Stimulated activated CD4-positive, alpha-beta T cell treated with anti-CD3 and anti-CD28 coated beads, Interleukin-2, amount 100 ng/mL, for 48 hours (primary cell): ENCODE data around the gene ATP9B.

Experiments
- DNase-seq, 2 donors: peaks; one replicate each; pipeline ENCODE4 v3.0.0-alpha.2; 2020

Gene ATP9B

GRCh38 chr18:79385326-79385707, 316.1 kb downstream of the ATP9B start:
- DNase-seq = no peak

DNA sequence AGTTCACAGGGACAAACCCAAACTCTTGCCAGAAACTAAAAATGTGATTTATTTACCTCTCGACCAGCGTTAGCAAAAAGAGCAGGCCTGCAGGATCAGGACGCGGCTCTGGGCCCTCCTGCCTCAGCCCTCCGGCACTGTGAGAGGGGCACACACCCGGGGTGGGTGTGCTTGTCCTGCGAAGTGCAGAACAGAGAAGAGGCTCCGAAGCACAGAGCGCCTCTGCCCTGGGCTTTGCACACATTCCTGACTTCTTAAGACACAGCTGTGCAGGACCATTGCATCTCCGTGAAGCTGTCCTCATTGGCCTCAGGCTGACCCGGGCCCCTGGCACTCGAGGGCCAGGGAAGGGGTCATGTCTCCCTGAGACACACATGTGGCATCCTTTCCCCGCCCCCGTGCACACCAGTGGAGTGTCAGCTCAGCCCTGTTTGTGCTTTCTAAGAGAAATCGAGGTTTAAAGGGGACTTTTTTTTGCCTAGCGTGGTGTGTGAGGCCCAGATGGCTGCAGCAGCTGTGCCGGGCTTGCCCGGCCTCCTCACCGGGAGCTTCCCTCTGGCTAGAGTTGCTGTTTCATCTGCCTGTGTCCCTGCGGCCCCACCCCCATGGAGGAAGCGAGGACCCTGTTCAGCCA, 316.6 kb downstream of the ATP9B start:
- DNase-seq = no peak

GRCh38 chr18:79386547-79386946, 317.4 kb downstream of the ATP9B start:
- no peak for DNase-seq

GRCh38 chr18:79387214-79387613, 318.0 kb downstream of the ATP9B start:
- no peak for DNase-seq

DNA sequence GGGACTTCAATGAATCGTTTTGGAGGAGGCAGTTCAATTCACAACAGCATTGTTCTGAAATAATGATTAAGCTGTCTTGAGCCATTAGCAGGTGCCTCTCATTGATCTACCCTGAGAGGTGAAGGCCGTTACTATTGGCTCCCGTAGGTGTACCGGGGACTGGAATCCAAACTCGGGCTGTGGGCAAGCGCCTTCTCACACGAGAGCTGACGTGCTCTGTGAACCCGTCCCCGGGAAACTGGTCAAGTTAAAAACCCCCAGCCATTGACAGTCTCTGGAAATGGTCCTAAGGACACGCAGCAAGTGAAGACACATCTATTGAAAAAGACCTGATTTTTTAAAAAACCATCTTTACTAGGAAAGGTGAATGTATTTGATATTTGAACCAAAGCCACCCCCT, 318.4 kb downstream of the ATP9B start:
- no peak for DNase-seq

DNA sequence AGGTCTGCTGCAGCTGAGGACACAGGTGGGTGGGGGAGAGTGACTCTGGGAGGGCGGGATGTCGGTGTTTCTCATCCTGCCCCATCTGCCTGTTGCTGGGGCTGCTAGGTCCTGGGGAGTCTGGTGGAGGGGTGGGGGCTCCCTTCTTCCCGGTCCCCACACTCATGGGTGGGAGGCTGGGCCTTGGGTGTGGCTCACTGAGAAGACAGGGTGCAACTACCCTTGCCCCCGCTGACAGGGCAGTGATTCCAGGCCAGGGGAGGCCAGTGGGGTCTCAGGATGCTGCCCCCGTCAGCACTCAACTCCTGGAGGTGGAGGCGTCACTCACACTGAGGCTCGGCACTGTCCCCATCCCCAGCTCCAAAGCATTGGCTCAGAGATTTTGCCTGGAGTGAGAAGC, 318.8 kb downstream of the ATP9B start:
- DNase-seq = no peak

- no peak for DNase-seq
Observed at GRCh38 chr18:79389689-79390088, 320.5 kb downstream of the ATP9B start.

- DNase-seq = no peak
Observed at GRCh38 chr18:79392226-79392625, 323.0 kb downstream of the ATP9B start.

GRCh38 chr18:79393181-79393634, 324.0 kb downstream of the ATP9B start:
- DNase-seq = no peak

DNA sequence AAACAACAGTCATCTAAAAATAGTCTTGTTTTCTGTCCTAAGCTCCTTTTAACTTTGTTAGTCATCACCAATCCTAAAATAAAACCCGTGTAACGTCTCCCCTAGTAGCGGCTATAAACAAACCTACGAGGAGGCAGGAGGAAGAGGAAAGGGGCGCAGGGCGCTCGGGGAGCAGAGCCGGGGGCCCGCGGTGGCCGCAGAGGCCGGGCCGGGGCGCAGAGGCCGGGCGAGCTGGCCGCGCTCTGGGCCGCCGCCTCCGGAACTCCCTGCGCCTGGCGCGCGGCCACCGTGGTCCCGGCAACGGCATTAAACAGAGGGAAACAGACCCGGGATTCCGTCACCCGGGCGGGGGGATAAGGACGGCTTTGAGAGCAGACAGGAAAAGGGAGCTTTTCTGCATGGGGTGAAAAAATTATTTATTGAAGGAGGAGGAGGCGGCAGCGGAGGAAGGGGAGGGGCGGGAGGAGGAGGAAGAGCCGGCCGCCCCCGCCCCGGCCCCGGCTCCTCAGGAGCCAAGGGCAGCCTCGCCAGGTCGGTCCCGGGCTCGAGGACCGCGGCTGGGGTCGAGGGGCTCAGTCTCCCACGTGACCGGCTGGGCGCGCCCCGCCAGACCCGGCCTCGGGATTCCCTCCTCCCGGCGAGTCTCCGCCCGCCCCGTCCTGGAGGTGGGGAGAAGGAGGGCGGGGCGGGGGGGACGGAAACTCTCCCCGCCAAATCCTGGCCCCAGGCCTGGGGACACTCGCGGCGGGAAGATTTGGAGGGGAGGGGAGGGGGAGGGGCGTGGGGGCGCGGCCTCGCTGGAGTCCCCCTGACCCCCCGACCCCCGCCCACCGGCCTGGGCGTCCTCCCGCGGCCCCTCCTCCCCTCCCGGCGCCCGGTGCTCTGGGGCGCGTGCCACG, 324.7 kb downstream of the ATP9B start:
- DNase-seq = no peak

DNA sequence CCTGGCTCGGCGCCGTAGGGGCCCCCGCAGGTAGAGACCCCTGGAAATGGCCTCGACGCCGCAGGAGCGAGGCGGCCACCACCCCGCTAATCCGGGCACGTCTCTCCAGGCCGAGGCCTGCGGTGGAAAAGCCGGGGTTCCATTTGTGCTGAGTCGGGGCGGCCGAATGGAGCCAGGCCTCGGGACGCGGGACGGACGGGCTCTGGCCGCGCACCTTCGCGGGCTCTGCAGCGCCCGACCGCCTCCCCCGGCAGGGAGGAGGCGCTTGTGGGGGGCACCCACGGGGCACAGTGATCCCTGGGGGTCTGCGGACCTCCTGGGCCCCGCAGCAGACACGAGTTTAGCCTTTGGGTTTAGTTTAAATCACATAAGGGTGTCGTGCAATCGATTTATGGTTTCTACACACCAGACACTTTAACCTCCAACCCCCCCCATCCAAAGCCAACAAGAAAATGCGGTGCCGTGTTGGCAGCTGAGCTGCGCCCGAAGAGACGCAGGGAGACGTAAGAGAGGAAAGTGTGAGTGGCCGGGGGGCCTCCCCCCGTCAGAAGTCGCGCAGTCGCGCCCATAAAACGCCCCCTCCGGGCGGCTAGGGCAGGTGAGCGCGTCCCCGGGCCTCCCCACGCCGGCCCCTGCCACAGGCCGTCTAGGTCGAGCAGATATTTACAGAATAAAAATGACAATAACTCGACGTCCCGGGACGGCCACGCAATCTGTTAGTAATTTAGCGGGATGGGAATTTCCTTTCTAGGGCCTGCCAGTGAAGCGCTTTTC, 325.5 kb downstream of the ATP9B start:
- DNase-seq = peak; percentile 65

DNA sequence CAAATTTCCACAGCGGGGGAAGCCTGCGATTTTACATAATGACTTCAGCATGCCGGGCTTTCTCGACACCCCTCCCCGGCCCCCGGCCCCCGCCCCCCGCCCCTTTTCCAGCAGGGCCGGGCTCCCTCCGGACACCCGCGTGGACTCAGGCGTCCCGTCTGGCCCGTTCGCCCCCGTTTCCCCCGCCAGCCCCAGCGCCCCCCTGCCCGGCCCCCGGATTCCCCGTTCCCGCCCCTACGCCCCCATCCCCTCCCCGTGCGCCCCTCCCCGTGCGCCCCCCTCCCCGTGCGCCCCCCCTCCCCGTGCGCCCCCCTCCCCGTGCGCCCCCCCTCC, 326.1 kb downstream of the ATP9B start:
- DNase-seq = no peak

- DNase-seq = peak; percentile 74 to 80
Observed at GRCh38 chr18:79395761-79396404, 326.7 kb downstream of the ATP9B start, which contains the start of gene NFATC1. Gene NFATC1 (plus strand): TSS chr18:79395930. CDS start chr18:79396225, 295 bp downstream.

DNA sequence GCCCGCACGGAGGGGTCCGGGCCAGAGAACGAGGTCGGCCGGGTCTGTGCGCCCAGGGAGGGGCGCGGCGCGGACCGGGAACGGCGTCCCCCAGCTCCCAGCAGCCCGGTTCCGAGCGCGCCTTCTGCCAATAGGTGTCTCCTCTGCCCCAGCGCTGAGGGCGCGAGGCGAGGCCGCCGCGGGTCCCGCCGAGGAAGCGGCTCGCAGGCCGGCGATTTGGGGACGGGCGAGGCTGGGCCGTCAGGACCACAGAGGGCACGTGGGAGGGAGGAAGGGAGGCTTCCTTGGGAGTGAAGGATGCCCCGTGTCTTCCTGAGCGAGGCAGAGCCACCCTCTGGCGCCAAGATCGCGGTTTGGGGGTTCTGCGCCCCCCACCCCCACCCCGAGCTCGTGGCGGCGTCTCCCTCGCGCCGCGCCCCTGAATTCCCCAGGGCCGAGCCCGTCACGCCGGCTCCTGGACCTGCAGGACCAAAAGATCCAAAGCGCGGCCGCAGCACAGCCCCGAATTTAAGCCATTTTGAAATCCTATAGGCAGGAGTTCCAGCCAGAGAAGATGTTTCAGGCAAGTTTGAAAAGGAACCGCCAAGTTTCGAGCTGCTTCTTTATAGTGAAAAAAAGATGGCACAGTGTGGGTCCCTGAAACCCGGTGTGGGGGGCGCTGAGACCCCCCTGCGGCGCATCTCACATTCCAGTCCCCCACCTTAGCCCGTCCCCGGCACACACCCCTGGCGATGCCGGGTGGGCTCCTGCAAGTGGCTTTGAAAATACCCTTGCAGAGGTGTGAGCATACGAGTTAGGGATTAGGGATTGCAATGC, 327.4 kb downstream of the ATP9B start:
- no peak for DNase-seq

GRCh38 chr18:79397247-79397829, 328.1 kb downstream of the ATP9B start:
- no peak for DNase-seq

DNA sequence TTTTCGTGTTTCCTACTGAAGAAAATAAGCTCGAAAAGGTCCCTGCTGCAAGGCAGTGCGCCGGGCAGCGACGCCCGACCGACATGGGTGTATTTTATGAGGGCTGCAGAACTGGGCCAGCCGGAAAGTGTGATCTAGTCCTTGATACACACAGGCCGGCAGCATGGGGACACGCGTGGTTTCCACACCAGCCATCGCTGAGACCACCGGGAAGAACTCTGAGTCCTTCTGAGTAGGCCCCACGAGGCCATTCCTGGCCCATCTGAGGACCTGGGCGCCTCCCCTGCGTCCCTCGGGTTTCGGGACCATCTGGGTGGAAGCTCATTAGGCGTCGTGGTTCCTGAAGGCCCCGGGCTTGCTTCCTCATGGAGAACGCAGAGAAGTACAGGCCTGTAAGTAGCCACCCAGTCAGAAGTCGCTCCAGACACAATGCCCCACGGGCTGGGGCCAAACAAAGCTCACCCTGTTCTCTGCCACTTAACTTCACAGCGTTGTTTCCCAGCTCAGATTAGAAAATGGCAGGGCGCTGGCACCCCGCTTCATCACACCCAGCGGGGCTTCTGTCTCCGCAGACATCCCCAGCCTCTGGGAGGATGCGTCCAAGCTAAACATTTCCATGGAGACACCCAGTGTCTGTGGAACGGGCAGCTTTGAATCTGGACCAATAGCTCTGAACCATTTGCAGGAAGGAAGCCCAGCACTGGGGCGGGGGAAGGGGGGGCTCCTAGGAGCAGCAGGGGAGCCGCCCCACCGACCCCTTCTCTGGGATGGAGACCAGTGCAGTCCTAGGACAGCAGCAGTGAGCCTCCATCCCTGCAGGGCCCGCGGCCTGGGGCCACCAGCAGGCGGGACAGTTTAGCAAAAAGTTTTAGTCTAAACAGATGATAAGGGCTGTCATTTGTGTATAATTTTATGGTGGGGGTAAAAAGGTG, 328.9 kb downstream of the ATP9B start:
- no peak for DNase-seq

DNA sequence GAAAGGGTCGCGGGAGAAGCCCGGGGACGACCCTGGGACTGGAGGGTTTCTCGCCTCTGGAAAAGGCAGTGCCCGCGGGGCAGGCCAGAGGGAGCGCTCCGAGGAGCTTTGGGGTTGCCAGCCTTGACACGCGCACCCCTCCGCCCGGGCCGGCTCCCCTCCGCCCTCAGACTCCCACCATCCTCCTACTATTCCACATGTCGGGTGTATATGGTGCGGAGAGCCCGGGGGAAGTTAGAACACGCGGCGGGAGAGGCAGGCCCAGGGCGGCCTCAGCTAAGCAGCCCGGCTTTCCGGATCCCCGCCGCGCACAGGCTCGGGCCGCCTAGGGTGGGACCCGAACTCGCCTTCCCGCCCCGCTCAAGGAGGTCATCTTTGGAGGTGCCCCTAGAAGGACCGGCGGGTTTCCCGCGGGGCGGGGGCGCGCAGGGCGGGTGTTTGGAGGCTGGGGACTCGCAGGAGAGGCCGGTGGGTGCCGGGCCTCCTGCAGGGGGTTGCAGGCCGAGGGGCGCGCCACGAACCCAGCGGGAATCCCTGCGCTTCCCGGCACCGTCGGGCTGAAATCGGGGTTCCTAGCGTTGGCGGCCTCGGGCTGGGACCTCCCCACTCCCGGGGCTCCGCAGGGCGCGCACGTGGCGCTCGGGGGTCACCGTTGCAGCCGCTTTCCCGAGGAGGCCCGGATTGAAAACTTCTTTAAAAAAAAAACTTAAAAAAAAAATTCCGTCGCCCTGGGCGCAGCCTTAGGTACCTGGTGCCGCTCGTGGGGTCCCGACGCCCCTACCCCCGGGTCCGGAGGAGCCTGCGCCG, 330.3 kb downstream of the ATP9B start:
- DNase-seq = no peak

GRCh38 chr18:79400091-79400590, 330.9 kb downstream of the ATP9B start:
- DNase-seq = peak in 1 of 2 donors; percentile 55

GRCh38 chr18:79400591-79401381, 331.6 kb downstream of the ATP9B start:
- DNase-seq = no peak
